Measurements from ENCODE around the gene ARHGEF26. TPM values are rescaled to one million over a fixed set of nuclear protein-coding genes. Genes with fewer than 3 reads are reported as not detected.
A peak's percentile ranks its signal among the peaks of the same experiment; 100 is the strongest.

The ARHGEF26 gene
- total and polyA plus RNA-seq, 2 experiments from 2014 or later = 0.40 to 0.65 TPM

DNA sequence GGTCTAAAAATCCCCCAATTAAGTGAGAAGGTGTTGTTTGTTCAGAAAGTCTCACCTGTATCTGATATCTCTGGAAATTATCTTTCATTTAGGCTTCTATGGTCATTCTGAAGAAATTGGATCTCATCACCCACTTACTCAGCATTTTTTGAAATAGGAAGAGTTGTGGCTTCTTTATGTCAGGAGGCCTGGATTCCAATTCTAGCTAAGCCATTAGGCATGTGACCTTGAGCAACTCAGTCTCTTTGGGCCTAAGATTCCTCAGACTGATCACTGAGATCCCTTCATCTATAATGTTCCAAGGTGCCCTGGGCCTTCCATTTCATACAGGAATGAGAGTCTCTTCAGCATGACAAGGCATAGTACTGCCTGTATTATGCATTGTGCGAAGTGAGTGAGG is 70.3 kb downstream of the ARHGEF26 start:
- Histone ChIP-seq H3K9ac (no peak overlapping the region), H2AFZ (no peak overlapping the region), H4K20me1 (ENCODE audit: insufficient read depth) (no peaks in the 10 kb centered on the region), H3K4me2 (ENCODE audit: unreplicated experiment) (no peak overlapping the region), H3K36me3 (ENCODE audit: low read depth) (no peaks in the 10 kb centered on the region), H3K9me3 (ENCODE audit: low read depth) (no peaks in the 10 kb centered on the region), H3F3A (ENCODE audit: insufficient read depth) (no peaks in the 10 kb centered on the region), H3K27me3 (replicated peaks; ENCODE audit: insufficient read depth) (no peaks in the 10 kb centered on the region), H3K4me1 (ENCODE audit: insufficient read depth) (no peaks in the 10 kb centered on the region), H3K79me2 (ENCODE audit: insufficient read depth) (no peaks in the 10 kb centered on the region), H3K9me2 (ENCODE audit: insufficient read depth) (no peaks in the 10 kb centered on the region), H3K27ac (no peak overlapping the region), H3K4me3 (no peak overlapping the region)
- TF ChIP-seq EZH2 (IDR thresholded peaks at IDR 0.05; ENCODE audit: insufficient read depth, poor library complexity, severe bottlenecking) (no peak), EZH2phosphoT487 (IDR thresholded peaks at IDR 0.05; ENCODE audit: insufficient read depth, low read depth) (no peak)
- DNase-seq = no peak
- 100% methylated on average over 1 of the region's 1 CpG for WGBS, 2 experiments (ENCODE audit: low coverage in 1 of 2, low lambda C conversion rate in 2 of 2, missing lambda C conversion rate in 2 of 2)
- in situ Hi-C loops (cut with MboI) = no loop called here

DNA sequence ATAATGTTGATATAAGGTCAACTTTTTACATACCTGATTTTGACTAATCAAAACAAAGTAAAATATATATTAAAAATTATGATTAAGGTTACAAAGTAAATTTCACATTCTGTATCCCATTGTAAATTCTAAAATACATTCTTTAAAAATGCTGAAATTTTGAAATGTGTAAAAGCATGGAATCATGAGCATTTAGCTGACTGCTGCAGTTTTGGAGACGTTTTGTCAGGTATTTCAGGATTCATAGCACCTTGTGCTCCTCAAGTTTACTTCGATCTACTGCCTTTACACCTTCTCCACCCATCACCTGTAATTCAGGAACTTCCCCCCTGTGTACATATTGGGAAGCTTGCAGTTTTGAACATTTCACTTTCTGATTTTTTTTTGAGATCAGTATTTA is 71.0 kb downstream of the ARHGEF26 start:
- no peak for TF ChIP-seq EZH2 (IDR thresholded peaks at IDR 0.05; ENCODE audit: insufficient read depth, poor library complexity, severe bottlenecking)
- no peak for TF ChIP-seq EZH2phosphoT487 (IDR thresholded peaks at IDR 0.05; ENCODE audit: insufficient read depth, low read depth)
- in situ Hi-C loops (cut with MboI) = no loop called here

DNA sequence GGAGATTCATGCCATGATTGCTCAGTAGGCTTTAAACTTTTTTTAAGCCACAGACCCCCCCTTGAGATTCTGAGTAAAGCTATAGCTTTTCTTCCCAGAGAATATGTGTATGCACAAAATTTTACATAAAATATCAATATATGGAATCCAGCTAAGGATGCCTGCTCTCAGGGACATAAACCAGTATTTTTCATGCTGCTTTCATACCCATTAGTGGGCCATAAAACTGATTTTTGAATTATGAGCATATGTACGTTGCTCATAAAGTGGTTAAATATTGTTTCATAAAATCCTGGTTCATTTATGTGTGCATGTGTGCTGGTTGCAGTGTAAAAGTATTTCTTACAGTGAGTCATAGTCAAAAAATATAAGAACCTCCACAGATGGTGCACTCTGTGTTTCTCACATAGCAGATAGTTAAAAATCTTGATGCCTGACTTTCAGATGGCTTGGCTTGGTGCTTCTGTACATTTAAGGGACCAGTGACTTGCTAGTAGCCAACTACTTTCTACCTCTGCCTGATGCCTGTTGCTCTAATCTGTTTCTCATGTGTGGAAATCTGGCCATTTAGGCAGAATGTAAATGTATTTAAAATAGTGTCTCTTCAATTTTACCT is 71.9 kb downstream of the ARHGEF26 start:
- 44 to 56% methylated on average over 1 of the region's 1 CpG for WGBS, 2 experiments (ENCODE audit: low coverage in 1 of 2, low lambda C conversion rate in 2 of 2, missing lambda C conversion rate in 2 of 2)
- Histone ChIP-seq H4K20me1 (ENCODE audit: insufficient read depth) (no peaks in the 10 kb centered on the region), H3K36me3 (ENCODE audit: low read depth) (no peaks in the 10 kb centered on the region), H3K9ac (no peak overlapping the region), H3K9me3 (ENCODE audit: low read depth) (no peaks in the 10 kb centered on the region), H3K27ac (no peak overlapping the region), H3K79me2 (ENCODE audit: insufficient read depth) (no peaks in the 10 kb centered on the region), H3K4me2 (ENCODE audit: unreplicated experiment) (no peak overlapping the region), H3K4me1 (ENCODE audit: insufficient read depth) (no peaks in the 10 kb centered on the region), H3F3A (ENCODE audit: insufficient read depth) (no peaks in the 10 kb centered on the region), H3K9me2 (ENCODE audit: insufficient read depth) (no peaks in the 10 kb centered on the region), H3K4me3 (no peak overlapping the region), H2AFZ (no peak overlapping the region), H3K27me3 (replicated peaks; ENCODE audit: insufficient read depth) (no peaks in the 10 kb centered on the region)
- TF ChIP-seq EZH2phosphoT487 (IDR thresholded peaks at IDR 0.05; ENCODE audit: insufficient read depth, low read depth) (no peak), EZH2 (IDR thresholded peaks at IDR 0.05; ENCODE audit: insufficient read depth, poor library complexity, severe bottlenecking) (no peak)
- DNase-seq = peak; percentile 9
- in situ Hi-C loops (cut with MboI) = no loop called here

More for the DNA sequence above, 71.0 kb downstream of the ARHGEF26 start:
- Histone ChIP-seq H3K4me1 (ENCODE audit: insufficient read depth) (no peaks in the 10 kb centered on the region), H3K4me2 (ENCODE audit: unreplicated experiment) (no peak overlapping the region), H3K9me2 (ENCODE audit: insufficient read depth) (no peaks in the 10 kb centered on the region), H3K27ac (no peak overlapping the region), H3K36me3 (ENCODE audit: low read depth) (no peaks in the 10 kb centered on the region), H4K20me1 (ENCODE audit: insufficient read depth) (no peaks in the 10 kb centered on the region), H3K4me3 (no peak overlapping the region), H3K9ac (no peak overlapping the region), H3K27me3 (replicated peaks; ENCODE audit: insufficient read depth) (no peaks in the 10 kb centered on the region), H3K79me2 (ENCODE audit: insufficient read depth) (no peaks in the 10 kb centered on the region), H3K9me3 (ENCODE audit: low read depth) (no peaks in the 10 kb centered on the region), H2AFZ (no peak overlapping the region), H3F3A (ENCODE audit: insufficient read depth) (no peaks in the 10 kb centered on the region)
- 75 to 79% methylated on average over 2 of the region's 2 CpGs for WGBS, 2 experiments (ENCODE audit: low coverage in 1 of 2, low lambda C conversion rate in 2 of 2, missing lambda C conversion rate in 2 of 2)
- DNase-seq = no peak

DNA sequence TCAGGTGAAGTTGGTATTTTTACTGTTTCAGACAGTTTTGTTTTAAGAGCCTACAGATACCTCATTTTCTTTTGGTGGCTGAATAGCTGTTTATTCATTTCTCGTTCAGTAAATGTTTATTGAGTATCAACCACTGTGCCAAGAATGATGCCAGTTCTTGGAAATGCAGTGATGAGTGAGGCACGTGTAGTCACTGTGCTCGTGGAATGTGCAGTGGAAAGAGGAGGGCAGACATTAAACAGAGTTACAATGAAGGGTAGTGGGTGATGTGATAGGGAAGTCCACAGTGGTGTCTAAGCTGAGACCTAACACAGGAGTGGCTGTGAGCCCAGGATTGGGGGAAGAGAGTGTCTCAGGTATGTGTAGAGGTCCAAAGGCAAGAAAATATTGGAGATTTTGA is 73.7 kb downstream of the ARHGEF26 start:
- Histone ChIP-seq H3F3A (ENCODE audit: insufficient read depth) (no peaks in the 10 kb centered on the region), H3K27ac (no peak overlapping the region), H3K36me3 (ENCODE audit: low read depth) (no peaks in the 10 kb centered on the region), H4K20me1 (ENCODE audit: insufficient read depth) (no peaks in the 10 kb centered on the region), H3K9me3 (ENCODE audit: low read depth) (no peaks in the 10 kb centered on the region), H3K4me2 (ENCODE audit: unreplicated experiment) (no peak overlapping the region), H3K9me2 (ENCODE audit: insufficient read depth) (no peaks in the 10 kb centered on the region), H2AFZ (no peak overlapping the region), H3K79me2 (ENCODE audit: insufficient read depth) (no peaks in the 10 kb centered on the region), H3K9ac (no peak overlapping the region), H3K4me3 (no peak overlapping the region), H3K4me1 (ENCODE audit: insufficient read depth) (no peaks in the 10 kb centered on the region), H3K27me3 (replicated peaks; ENCODE audit: insufficient read depth) (no peaks in the 10 kb centered on the region)
- no peak for TF ChIP-seq EZH2 (IDR thresholded peaks at IDR 0.05; ENCODE audit: insufficient read depth, poor library complexity, severe bottlenecking)
- WGBS, 2 experiments (ENCODE audit: low coverage in 1 of 2, low lambda C conversion rate in 2 of 2, missing lambda C conversion rate in 2 of 2) = 50 to 64% methylated on average over 3 of the region's 3 CpGs
- DNase-seq = peak; percentile 4
- in situ Hi-C loops (cut with MboI) = no loop called here

All from GM23248 (cell line).